K562 (cell line): ENCODE measurements around the gene PNCK.

Experiments
- DNMT1 ChIP-seq: fragments of 450-650 bp; IDR thresholded peaks from 2 replicates; pipeline ENCODE4 v1.6.1; 2016; ENCODE audit warnings: antibody characterized with exemption, mild to moderate bottlenecking
- HDAC2 ChIP-seq: fragments of 450-650 bp; IDR thresholded peaks from 2 replicates; pipeline ENCODE4 v1.6.1; 2016; ENCODE audit warnings: mild to moderate bottlenecking
- LEF1 ChIP-seq: fragments of 450-650 bp; IDR thresholded peaks from 2 replicates; pipeline ENCODE4 v1.6.1; 2016; ENCODE audit warnings: mild to moderate bottlenecking
- MAX ChIP-seq: sonication (generic); formaldehyde crosslinking; IDR thresholded peaks from 2 replicates; pipeline ENCODE4 v1.9.0; 2022; ENCODE audit warnings: mild to moderate bottlenecking, missing genetic modification reagents
- POU5F1 ChIP-seq: fragments of 150-350 bp; IDR thresholded peaks from 2 replicates; pipeline ENCODE4 v1.6.1; 2014; ENCODE audit warnings: borderline replicate concordance, low read length, low read depth, mild to moderate bottlenecking; ENCODE audit not compliant: partially characterized antibody
- PREB ChIP-seq: sonication (generic); formaldehyde crosslinking; IDR thresholded peaks from 2 replicates; pipeline ENCODE4 v1.8.1; 2023; ENCODE audit warnings: mild to moderate bottlenecking, missing genetic modification reagents
- TARDBP ChIP-seq: fragments of 450-650 bp; IDR thresholded peaks from 2 replicates; pipeline ENCODE4 v1.6.1; 2016
- TCF7L2 ChIP-seq: fragments of 150-350 bp; IDR thresholded peaks from 2 replicates; pipeline ENCODE4 v1.6.1; 2016; ENCODE audit warnings: low read depth, mild to moderate bottlenecking, low read length, moderate library complexity
- ZBTB33 ChIP-seq: sonication (generic); formaldehyde crosslinking; IDR thresholded peaks from 2 replicates; pipeline ENCODE4 v1.8.1; 2023; ENCODE audit warnings: mild to moderate bottlenecking, missing genetic modification reagents
- ZNF217 ChIP-seq: sonication (generic); formaldehyde crosslinking; IDR thresholded peaks from 2 replicates; pipeline ENCODE4 v1.8.0; 2022; ENCODE audit warnings: mild to moderate bottlenecking, missing genetic modification reagents
- ZNF277 ChIP-seq: fragments of 250-450 bp; sonication (Bioruptor Pico); IDR thresholded peaks from 2 replicates; pipeline ENCODE4 v1.8.0; 2022; ENCODE audit warnings: inconsistent platforms, mild to moderate bottlenecking, moderate library complexity, borderline replicate concordance
- ZNF384 ChIP-seq: IDR thresholded peaks from 2 replicates; pipeline ENCODE4 v1.6.1; 2012; ENCODE audit warnings: low read depth, low read length, improper control_type of control experiment
- TF ChIP-seq, protein P1 (sequence below), 3 experiments: IDR thresholded peaks in 2 of 3; conservative IDR thresholded peaks in 1 of 3; 2 replicates each; pipeline ENCODE4 v1.5.1; 2011 to 2012; ENCODE audit warnings: low read length in 3 of 3, mild to moderate bottlenecking in 3 of 3, control low read depth in 2 of 3, improper control_type of control experiment in 1 of 3, inconsistent platforms in 1 of 3, low read depth in 1 of 3, mixed read lengths in 1 of 3, moderate library complexity in 1 of 3; ENCODE audit not compliant: insufficient read depth in 2 of 3

DNA sequence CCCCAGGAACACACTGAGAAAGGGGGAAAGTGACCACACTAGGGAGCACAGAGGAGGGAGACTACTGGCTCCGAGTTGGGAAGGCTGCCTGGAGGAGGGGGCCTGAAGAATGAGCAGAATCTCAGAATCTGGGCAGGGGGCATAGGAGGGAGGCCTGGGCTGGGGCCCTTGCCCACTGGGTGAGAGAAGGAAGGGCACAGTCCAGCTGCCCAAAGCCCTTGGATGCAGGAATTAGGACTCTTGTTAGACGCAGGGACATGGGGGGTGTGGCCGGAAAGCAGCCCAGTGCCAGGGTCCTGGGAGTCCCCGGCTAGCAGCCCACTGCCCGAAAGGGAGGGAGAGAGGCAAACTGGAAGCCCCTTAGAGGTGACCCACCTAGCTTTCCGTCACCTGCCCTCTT, 28.5 kb downstream of the PNCK start:
- no peak for TF ChIP-seq ZNF217 (CRISPR knock-in tag)
- no peak for TF ChIP-seq LEF1
- TF ChIP-seq, protein P1, sequence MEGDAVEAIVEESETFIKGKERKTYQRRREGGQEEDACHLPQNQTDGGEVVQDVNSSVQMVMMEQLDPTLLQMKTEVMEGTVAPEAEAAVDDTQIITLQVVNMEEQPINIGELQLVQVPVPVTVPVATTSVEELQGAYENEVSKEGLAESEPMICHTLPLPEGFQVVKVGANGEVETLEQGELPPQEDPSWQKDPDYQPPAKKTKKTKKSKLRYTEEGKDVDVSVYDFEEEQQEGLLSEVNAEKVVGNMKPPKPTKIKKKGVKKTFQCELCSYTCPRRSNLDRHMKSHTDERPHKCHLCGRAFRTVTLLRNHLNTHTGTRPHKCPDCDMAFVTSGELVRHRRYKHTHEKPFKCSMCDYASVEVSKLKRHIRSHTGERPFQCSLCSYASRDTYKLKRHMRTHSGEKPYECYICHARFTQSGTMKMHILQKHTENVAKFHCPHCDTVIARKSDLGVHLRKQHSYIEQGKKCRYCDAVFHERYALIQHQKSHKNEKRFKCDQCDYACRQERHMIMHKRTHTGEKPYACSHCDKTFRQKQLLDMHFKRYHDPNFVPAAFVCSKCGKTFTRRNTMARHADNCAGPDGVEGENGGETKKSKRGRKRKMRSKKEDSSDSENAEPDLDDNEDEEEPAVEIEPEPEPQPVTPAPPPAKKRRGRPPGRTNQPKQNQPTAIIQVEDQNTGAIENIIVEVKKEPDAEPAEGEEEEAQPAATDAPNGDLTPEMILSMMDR (IDR thresholded peaks at IDR 0.05 in 2 of 3, conservative IDR thresholded peaks at IDR 0.05 in 1 of 3; ENCODE audit: insufficient read depth in 2 of 3, low read depth in 1 of 3, low read length in 3 of 3) = no peak
- no peak for TF ChIP-seq ZBTB33 (CRISPR knock-in tag)
- no peak for TF ChIP-seq ZNF384
- TF ChIP-seq POU5F1 = no peak
- no peak for TF ChIP-seq HDAC2
- TF ChIP-seq MAX = no peak
- TF ChIP-seq ZNF277 (CRISPR knock-in tag) = no peak
- TF ChIP-seq TCF7L2 = no peak
- no peak for TF ChIP-seq TARDBP
- TF ChIP-seq DNMT1 = no peak
- TF ChIP-seq PREB (CRISPR knock-in tag) = no peak
